ENCODE results near the gene FYTTD1.

DNA sequence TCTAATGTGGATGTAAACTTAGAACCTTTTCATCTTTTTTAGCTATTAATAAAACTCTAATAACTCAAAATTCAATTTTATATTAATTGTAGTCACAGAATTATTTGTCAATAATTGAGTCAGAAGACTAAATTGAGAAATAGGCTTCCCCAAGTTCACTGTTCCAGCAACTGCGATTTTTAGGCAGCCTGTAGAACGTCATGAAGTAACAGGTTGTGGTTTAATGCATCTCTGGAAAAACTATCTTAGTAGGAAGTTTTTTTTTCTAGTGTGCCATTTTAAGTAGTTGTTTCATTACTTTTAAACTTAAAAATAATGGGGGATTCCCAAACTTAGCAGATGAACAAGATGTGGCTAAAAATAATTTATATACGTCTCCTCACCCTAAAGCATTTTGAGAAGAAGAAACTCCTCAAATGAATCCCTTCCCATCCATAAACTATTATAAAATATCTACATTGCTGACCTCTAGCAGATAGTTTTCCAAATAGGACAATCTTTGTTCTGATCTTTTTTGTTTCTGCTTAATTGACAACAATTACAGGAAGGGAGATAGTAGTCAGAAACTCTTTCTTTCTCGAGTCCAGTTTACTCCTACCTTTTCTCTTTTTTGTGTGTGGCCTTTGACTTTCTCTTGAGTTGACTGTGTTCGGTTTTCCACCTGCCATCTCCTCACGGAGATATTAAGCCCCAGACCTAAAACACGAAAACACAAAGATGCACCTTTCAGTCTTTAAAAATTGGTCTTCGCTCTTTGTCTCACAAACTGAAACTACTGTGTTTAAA lies 84.4 kb downstream of the FYTTD1 start:
- TF ChIP-seq JUNB (IDR thresholded peaks at IDR 0.05) (no peak), POLR2A (IDR thresholded peaks at IDR 0.05; ENCODE audit: low read length) (no peak), ZFP36 (IDR thresholded peaks at IDR 0.05; ENCODE audit: borderline replicate concordance, partially characterized antibody) (no peak), BHLHE40 (IDR thresholded peaks at IDR 0.05; ENCODE audit: low read depth, low read length) (no peak), RARB (CRISPR knock-in tag; IDR thresholded peaks at IDR 0.05) (no peak)
- TF ChIP-seq, protein P1, sequence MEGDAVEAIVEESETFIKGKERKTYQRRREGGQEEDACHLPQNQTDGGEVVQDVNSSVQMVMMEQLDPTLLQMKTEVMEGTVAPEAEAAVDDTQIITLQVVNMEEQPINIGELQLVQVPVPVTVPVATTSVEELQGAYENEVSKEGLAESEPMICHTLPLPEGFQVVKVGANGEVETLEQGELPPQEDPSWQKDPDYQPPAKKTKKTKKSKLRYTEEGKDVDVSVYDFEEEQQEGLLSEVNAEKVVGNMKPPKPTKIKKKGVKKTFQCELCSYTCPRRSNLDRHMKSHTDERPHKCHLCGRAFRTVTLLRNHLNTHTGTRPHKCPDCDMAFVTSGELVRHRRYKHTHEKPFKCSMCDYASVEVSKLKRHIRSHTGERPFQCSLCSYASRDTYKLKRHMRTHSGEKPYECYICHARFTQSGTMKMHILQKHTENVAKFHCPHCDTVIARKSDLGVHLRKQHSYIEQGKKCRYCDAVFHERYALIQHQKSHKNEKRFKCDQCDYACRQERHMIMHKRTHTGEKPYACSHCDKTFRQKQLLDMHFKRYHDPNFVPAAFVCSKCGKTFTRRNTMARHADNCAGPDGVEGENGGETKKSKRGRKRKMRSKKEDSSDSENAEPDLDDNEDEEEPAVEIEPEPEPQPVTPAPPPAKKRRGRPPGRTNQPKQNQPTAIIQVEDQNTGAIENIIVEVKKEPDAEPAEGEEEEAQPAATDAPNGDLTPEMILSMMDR (IDR thresholded peaks at IDR 0.05) = no peak
- TF ChIP-seq, protein P2, sequence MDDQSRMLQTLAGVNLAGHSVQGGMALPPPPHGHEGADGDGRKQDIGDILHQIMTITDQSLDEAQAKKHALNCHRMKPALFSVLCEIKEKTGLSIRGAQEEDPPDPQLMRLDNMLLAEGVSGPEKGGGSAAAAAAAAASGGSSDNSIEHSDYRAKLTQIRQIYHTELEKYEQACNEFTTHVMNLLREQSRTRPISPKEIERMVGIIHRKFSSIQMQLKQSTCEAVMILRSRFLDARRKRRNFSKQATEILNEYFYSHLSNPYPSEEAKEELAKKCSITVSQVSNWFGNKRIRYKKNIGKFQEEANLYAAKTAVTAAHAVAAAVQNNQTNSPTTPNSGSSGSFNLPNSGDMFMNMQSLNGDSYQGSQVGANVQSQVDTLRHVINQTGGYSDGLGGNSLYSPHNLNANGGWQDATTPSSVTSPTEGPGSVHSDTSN (IDR thresholded peaks at IDR 0.05) = no peak

Data from A549 (cell line).